CD8-positive, alpha-beta memory T cell (primary cell): ENCODE results near the gene RASAL3. TPM values are rescaled to one million over a fixed set of nuclear protein-coding genes. Genes with fewer than 3 reads are reported as not detected.
A peak's percentile ranks its signal among the peaks of the same experiment; 100 is the strongest.

Source experiments
- CTCF ChIA-PET: fragments of 350-600 bp; sonication (Branson Sonifier 250); formaldehyde crosslinking; loops from one replicate; lab custom pipeline; 2021; ENCODE audit warnings: antibody characterized with exemption; lab: Charles Lee
- POLR2A ChIA-PET: fragments of 350-600 bp; sonication (Branson Sonifier 250); formaldehyde crosslinking; loops from one replicate; lab custom pipeline; 2021; ENCODE audit warnings: antibody characterized with exemption; lab: Charles Lee
- DNase-seq, 5 donors: peaks; one replicate each; pipeline versions ENCODE4 v3.0.0 to v3.0.0-alpha.2; 2020 to 2022; ENCODE audit warnings: mixed read lengths in 1 of 5
- H3K27ac ChIP-seq: one replicate; pipeline ENCODE4 v1.7.0; 2013; ENCODE audit warnings: low read depth, mild to moderate bottlenecking, low read length, moderate library complexity
- H3K27me3 ChIP-seq: 2 replicates; pipeline ENCODE4 v1.7.0; 2013; ENCODE audit warnings: low read length, mild to moderate bottlenecking; ENCODE audit not compliant: insufficient read depth, poor library complexity, severe bottlenecking
- H3K36me3 ChIP-seq: 2 replicates; pipeline ENCODE4 v1.7.0; 2013; ENCODE audit warnings: mild to moderate bottlenecking, low read length, moderate library complexity; ENCODE audit not compliant: insufficient read depth
- H3K4me1 ChIP-seq: 2 replicates; pipeline ENCODE4 v1.7.0; 2013; ENCODE audit warnings: mild to moderate bottlenecking, low read length, moderate library complexity; ENCODE audit not compliant: insufficient read depth
- H3K4me3 ChIP-seq: 2 replicates; pipeline ENCODE4 v1.7.0; 2013; ENCODE audit warnings: mild to moderate bottlenecking, low read length
- H3K9me3 ChIP-seq: 2 replicates; pipeline ENCODE4 v1.7.0; 2013; ENCODE audit warnings: mild to moderate bottlenecking, low read length
- H3K27ac Mint-ChIP-seq, 8 donors: one replicate each; pipeline ENCODE4 v1.8.0; 2020 to 2021; ENCODE audit warnings: mixed read lengths in 8 of 8, mild to moderate bottlenecking in 6 of 8, inconsistent platforms in 3 of 8, moderate library complexity in 3 of 8
- H3K27me3 Mint-ChIP-seq, 2 donors: one replicate each; pipeline ENCODE4 v1.8.0; 2020 to 2021; ENCODE audit warnings: mixed read lengths in 2 of 2, mild to moderate bottlenecking in 1 of 2, moderate library complexity in 1 of 2
- H3K36me3 Mint-ChIP-seq, 3 donors: one replicate each; pipeline ENCODE4 v1.8.0; 2020 to 2021; ENCODE audit warnings: mixed read lengths in 3 of 3, inconsistent platforms in 1 of 3, mild to moderate bottlenecking in 1 of 3
- H3K4me1 Mint-ChIP-seq, 3 donors: one replicate each; pipeline ENCODE4 v1.8.0; 2020 to 2021; ENCODE audit warnings: mixed read lengths in 3 of 3, inconsistent platforms in 1 of 3, mild to moderate bottlenecking in 1 of 3
- H3K4me3 Mint-ChIP-seq, 7 donors: one replicate each; pipeline ENCODE4 v1.8.0; 2020 to 2021; ENCODE audit warnings: mixed read lengths in 7 of 7, mild to moderate bottlenecking in 6 of 7, moderate library complexity in 4 of 7, inconsistent platforms in 2 of 7
- H3K9me3 Mint-ChIP-seq, 5 donors: one replicate each; pipeline ENCODE4 v1.8.0; 2020 to 2022; ENCODE audit warnings: mixed read lengths in 5 of 5, mild to moderate bottlenecking in 3 of 5, moderate library complexity in 2 of 5, inconsistent platforms in 1 of 5
- polyA plus RNA-seq: library from polyadenylated mRNA; unstranded; fragments of 300-500 nt; fragmentation: Illumina TruSeq; gene quantifications from one replicate; pipeline ENCODE4 v1.2.3, GENCODE V29; 2021
- total RNA-seq, 2 experiments: library from RNA; stranded (reverse); gene quantifications; one replicate each; pipeline ENCODE4 v1.2.3, GENCODE V29; 2021

RASAL3 gene
- total and polyA plus RNA-seq, 3 experiments from 2014 or later: 120 to 144 (median 125) TPM

DNA sequence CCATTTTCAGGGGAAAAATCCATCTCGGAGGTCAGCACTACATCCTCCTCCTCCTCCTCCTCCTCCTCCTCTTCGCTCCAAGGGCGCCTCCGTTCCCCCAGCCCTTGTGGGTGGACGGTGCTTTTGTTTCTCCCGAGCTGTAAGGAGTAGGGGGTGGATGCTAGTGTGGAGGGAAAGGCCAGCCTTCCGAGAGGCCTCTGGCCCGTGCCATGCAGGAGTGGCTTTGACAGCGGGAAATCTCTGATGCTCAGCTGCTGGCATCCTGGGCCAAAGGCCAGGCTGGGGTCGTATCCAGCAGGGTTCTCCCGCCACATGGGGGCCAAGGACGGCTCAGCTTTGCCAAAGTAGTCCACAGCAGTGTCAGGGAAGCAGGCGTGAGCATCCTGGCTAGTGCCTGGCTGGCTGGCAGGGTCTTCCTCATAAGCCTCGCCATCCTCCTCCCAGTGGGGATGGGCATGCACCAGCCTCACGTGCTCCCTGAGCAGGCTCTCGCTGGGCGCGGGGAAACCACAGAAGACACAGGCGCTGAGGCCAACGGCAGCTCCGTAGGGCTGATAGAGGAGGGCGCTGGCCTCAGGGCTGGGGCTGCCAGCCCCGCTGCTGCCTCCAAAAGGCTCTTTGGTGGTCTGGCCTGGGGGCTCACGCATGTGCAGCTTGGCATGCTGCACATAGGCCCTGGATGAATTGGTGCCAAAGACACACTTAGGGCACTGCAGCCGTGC, 25.1 kb downstream of the RASAL3 start:
- Histone ChIP-seq H3K9me3 (no peaks in the 10 kb centered on the region), H3K27me3 (no peaks in the 10 kb centered on the region), H3K4me1 (no peaks in the 10 kb centered on the region), H3K36me3 (no peaks in the 10 kb centered on the region), H3K27ac (no peak overlapping the region), H3K4me3 (no peak overlapping the region)
- ChIA-PET POLR2A (interaction anchor here (0.7 kb wide), 1 partner anchor 32 kb away, joined by 3 read pairs; no protein-coding TSS in a partner anchor), CTCF (interaction anchor here (0.8 kb wide), 1 partner anchor 20 kb away, joined by 3 read pairs; no protein-coding TSS in a partner anchor)
- no peaks in the 10 kb centered on the region for H3K27me3 Mint-ChIP-seq
- no peak overlapping the region for H3K27ac Mint-ChIP-seq
- H3K9me3 Mint-ChIP-seq: no peaks in the 10 kb centered on the region
- peaks cover 0 to 1% (median 0%) of the 10 kb centered on the region in 3 donors for H3K4me1 Mint-ChIP-seq
- no peak overlapping the region for H3K4me3 Mint-ChIP-seq
- H3K36me3 Mint-ChIP-seq: peaks cover 0 to 3% (median 0%) of the 10 kb centered on the region in 3 donors
- no peak for DNase-seq

GRCh38 chr19:15438577-15438976, 25.8 kb downstream of the RASAL3 start:
- no peak overlapping the region for H3K4me3 ChIP-seq
- peaks cover under 1% of the 10 kb centered on the region for H3K4me1 ChIP-seq
- CTCF ChIA-PET: interaction anchor here (0.8 kb wide), 1 partner anchor 19 kb away, joined by 3 read pairs; no protein-coding TSS in a partner anchor
- no peaks in the 10 kb centered on the region for H3K27me3 ChIP-seq
- no peaks in the 10 kb centered on the region for H3K9me3 ChIP-seq
- H3K36me3 ChIP-seq: no peaks in the 10 kb centered on the region
- Mint-ChIP-seq H3K4me1 (peaks cover under 1 to 3% (median under 1%) of the 10 kb centered on the region in 3 donors), H3K36me3 (peaks cover 0 to 3% (median 0%) of the 10 kb centered on the region in 3 donors), H3K27ac (no peak overlapping the region), H3K4me3 (no peak overlapping the region), H3K27me3 (no peaks in the 10 kb centered on the region), H3K9me3 (no peaks in the 10 kb centered on the region)
- no peak for DNase-seq
- no peak overlapping the region for H3K27ac ChIP-seq
- POLR2A ChIA-PET: interaction anchor here (0.7 kb wide), 1 partner anchor 31 kb away, joined by 3 read pairs; no protein-coding TSS in a partner anchor

DNA sequence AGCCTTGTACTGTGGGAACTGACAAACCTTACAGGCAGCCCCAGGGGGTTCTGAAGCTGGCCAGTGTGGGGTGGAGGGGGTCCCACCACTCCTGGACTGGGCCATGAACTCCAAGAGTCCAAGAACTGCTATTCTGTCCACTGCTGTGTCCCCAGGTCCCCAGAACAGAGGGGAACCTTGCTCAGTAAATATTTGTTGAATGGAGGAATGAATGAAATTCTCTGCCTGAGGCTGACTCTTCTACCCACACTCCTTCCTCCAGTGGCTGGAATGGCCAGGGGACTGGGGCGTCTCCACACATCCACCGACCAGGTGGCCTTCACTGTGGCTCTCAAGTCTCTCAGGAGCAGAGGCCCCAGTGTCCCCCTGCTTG, 26.2 kb downstream of the RASAL3 start:
- Mint-ChIP-seq H3K4me1 (peaks cover 5 to 8% (median 5%) of the 10 kb centered on the region in 3 donors), H3K4me3 (no peak overlapping the region), H3K27ac (no peak overlapping the region), H3K27me3 (no peaks in the 10 kb centered on the region), H3K36me3 (peaks cover 0 to 4% (median 0%) of the 10 kb centered on the region in 3 donors), H3K9me3 (no peaks in the 10 kb centered on the region)
- H3K27me3 ChIP-seq: no peaks in the 10 kb centered on the region
- DNase-seq: no peak
- no peaks in the 10 kb centered on the region for H3K9me3 ChIP-seq
- no peaks in the 10 kb centered on the region for H3K36me3 ChIP-seq
- no peak overlapping the region for H3K27ac ChIP-seq
- CTCF ChIA-PET: no interaction called here
- H3K4me1 ChIP-seq: peaks cover 4% of the 10 kb centered on the region
- POLR2A ChIA-PET: no interaction called here
- H3K4me3 ChIP-seq: no peak overlapping the region

DNA sequence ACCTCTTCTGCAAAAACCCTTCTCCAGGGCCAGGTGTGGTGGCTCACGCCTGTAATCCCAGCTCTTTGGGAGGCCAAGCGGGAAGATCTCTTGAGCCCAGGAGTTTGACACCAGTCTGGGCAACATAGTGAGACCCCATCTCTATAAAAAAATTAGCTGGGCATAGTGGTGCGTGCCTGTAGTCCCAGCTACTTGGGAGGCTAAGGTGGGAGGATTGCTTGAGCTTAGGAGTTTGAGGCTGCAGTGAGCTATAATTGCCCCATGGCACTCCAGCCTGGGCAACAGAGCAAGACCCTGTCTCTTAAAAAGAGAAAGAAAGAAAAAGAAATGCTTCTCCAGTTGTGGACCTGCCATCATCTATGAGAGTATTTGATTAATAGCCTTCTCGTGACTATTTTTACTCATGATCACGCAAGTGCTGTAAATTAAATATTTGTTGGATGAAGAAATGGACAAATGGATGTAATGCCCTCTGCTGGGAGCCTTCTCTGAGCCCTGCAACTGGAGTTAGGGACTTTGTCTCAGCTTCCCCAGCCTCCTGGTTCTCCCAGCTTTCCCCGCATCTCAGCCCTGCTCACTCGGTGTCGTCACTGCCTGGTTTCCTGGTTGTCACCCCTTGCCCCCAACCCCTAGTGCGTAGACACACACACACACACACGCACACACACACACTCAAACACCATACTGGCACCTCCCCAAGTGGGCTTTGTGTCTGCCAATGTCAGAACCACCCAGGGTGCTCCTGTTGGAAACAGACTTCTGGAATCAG, 26.8 kb downstream of the RASAL3 start:
- no peak overlapping the region for H3K4me3 ChIP-seq
- H3K27me3 ChIP-seq: no peaks in the 10 kb centered on the region
- H3K27ac ChIP-seq: no peak overlapping the region
- CTCF ChIA-PET: interaction anchor here (2.6 kb wide), 1 partner anchor 18 kb away, joined by 15 read pairs; the partner anchor contains the start of gene AKAP8L
- POLR2A ChIA-PET: no interaction called here
- peaks cover 0 to 6% (median 0%) of the 10 kb centered on the region in 3 donors for H3K36me3 Mint-ChIP-seq
- peak overlapping the region in 1 of 8 donors; percentile 5 for H3K27ac Mint-ChIP-seq
- no peak overlapping the region for H3K4me3 Mint-ChIP-seq
- no peaks in the 10 kb centered on the region for H3K36me3 ChIP-seq
- H3K9me3 Mint-ChIP-seq: no peaks in the 10 kb centered on the region
- no peak for DNase-seq
- no peaks in the 10 kb centered on the region for H3K9me3 ChIP-seq
- peaks cover 4% of the 10 kb centered on the region for H3K4me1 ChIP-seq
- H3K4me1 Mint-ChIP-seq: peaks cover 8 to 10% (median 9%) of the 10 kb centered on the region in 3 donors
- no peaks in the 10 kb centered on the region for H3K27me3 Mint-ChIP-seq

DNA sequence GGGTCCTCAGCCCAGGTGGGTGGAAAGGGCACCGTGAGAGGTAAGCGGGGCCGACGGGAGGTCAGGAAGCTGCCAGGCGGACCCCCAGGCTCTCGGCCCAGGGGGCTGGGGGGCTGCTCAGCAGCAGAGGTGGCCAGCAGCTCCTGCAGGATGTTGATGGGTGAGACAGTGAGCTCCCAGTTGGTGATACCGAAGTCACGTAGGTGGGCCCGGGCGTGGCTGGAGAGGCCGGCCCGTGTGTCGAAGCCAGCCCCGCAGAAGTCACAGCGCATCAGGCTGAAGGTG, 27.6 kb downstream of the RASAL3 start:
- H3K4me1 ChIP-seq: peaks cover 6% of the 10 kb centered on the region
- ChIA-PET CTCF (interaction anchor here (2.6 kb wide), 1 partner anchor 18 kb away, joined by 15 read pairs; the partner anchor contains the start of gene AKAP8L), POLR2A (no interaction called here)
- Mint-ChIP-seq H3K27me3 (no peaks in the 10 kb centered on the region), H3K4me1 (peaks cover 11 to 13% (median 12%) of the 10 kb centered on the region in 3 donors), H3K4me3 (no peak overlapping the region), H3K36me3 (peaks cover 0 to 10% (median 0%) of the 10 kb centered on the region in 3 donors), H3K9me3 (no peaks in the 10 kb centered on the region), H3K27ac (no peak overlapping the region)
- H3K27me3 ChIP-seq: no peaks in the 10 kb centered on the region
- H3K4me3 ChIP-seq: no peak overlapping the region
- H3K27ac ChIP-seq: no peak overlapping the region
- no peak for DNase-seq
- no peaks in the 10 kb centered on the region for H3K36me3 ChIP-seq
- H3K9me3 ChIP-seq: no peaks in the 10 kb centered on the region

DNA sequence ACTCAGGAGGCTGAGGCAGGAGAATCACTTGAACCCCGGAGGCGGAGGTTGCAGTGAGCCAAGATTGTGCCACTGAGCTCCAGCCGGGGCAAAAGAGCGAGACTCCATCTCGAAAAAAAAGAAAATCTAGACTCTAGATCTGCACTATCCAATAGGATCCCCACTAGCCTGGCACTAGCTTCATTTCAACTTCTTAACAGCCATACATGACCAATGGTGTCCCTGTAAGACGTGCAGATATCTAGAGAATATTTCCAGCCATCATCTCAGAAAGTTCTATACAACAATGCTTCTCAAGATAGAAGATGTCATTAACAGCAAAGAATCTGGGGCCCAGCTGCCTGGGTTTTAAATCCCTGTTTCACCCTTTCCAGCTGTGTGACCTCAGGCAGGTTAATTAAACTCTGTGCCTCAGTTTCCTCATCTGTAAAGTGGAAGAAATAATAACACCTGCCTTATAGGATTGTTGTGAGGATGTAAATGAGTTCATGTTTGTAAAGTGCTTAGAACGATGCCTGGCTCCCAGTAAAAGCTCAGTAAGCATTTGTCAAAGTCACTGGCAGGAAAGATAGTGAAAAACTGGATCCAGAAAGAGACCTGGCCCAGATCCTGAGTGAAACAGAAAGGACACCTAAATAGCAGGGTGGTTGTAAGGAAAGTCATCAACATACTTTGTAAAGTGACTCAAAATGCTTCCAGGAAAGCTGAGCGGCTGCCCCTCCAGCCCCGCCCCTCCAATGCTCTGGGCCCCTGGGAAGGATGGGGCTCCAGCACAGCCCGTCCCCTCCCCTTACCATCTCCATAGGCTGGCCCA, 28.1 kb downstream of the RASAL3 start:
- Mint-ChIP-seq H3K36me3 (peaks cover 0 to 13% (median 0%) of the 10 kb centered on the region in 3 donors), H3K4me3 (no peak overlapping the region), H3K27me3 (no peaks in the 10 kb centered on the region), H3K27ac (no peak overlapping the region), H3K4me1 (peaks cover 17 to 19% (median 18%) of the 10 kb centered on the region in 3 donors), H3K9me3 (no peaks in the 10 kb centered on the region)
- no peaks in the 10 kb centered on the region for H3K9me3 ChIP-seq
- POLR2A ChIA-PET: no interaction called here
- no peak for DNase-seq
- no peaks in the 10 kb centered on the region for H3K36me3 ChIP-seq
- no peak overlapping the region for H3K4me3 ChIP-seq
- CTCF ChIA-PET: interaction anchor here (1.0 to 2.6 kb wide), 2 partner anchors 17 to 115 kb away, joined by 3 to 15 read pairs; partner anchors contain the start of gene AKAP8L
- H3K27me3 ChIP-seq: no peaks in the 10 kb centered on the region
- no peak overlapping the region for H3K27ac ChIP-seq
- H3K4me1 ChIP-seq: peaks cover 11% of the 10 kb centered on the region

- POLR2A ChIA-PET: interaction anchor here (0.8 to 2.2 kb wide), 8 partner anchors 15 to 120 kb away, joined by 3 to 22 read pairs (median 8); partner anchors contain the start of genes AKAP8 and AKAP8L
- Mint-ChIP-seq H3K36me3 (peaks cover 0 to 22% (median 0%) of the 10 kb centered on the region in 3 donors), H3K4me1 (peaks cover 27 to 30% (median 29%) of the 10 kb centered on the region in 3 donors), H3K27me3 (no peaks in the 10 kb centered on the region), H3K4me3 (peak overlapping the region; percentile 88 to 99 (median 95)), H3K9me3 (no peaks in the 10 kb centered on the region), H3K27ac (peak overlapping the region; percentile 83 to 99 (median 95))
- CTCF ChIA-PET: interaction anchor here (1.0 to 3.8 kb wide), 6 partner anchors 10 to 123 kb away, joined by 3 to 24 read pairs (median 4); partner anchors contain the start of gene AKAP8L
- Histone ChIP-seq H3K4me1 (peaks cover 24% of the 10 kb centered on the region), H3K4me3 (peak overlapping the region; percentile 86), H3K36me3 (no peaks in the 10 kb centered on the region), H3K27ac (no peak overlapping the region), H3K27me3 (no peaks in the 10 kb centered on the region), H3K9me3 (no peaks in the 10 kb centered on the region)
- DNase-seq: no peak
Measured at GRCh38 chr19:15433519-15434069, 30.8 kb downstream of the RASAL3 start.
